ENCODE measurements around the gene LIG3. TPM values are rescaled to one million over a fixed set of nuclear protein-coding genes. Genes with fewer than 3 reads are reported as not detected.

LIG3 gene
- total RNA-seq = 26.2 and 48.2 TPM in 2 replicates

DNA sequence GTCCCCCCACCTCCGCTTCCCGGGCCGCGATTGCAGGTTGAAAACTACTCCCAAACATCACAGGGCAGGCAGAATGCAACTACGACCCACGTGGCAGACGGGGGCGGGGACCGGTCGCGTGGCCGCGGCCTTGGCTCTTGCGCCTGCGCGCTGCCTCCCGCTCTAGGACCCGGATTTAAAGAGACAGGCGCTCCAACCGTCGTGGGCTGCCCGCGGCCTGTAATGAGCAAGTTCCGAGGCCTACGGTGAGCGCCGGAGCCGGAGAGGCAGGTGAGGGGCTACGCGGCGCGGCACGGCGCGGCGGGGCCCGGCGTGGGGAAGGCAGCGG, at the start of gene LIG3:
LIG3 (plus strand) TSS at position 160 of the 328 bp plus-strand sequence. CDS start 2,494 bp downstream, outside the sequence.

GRCh38 chr17:34961093-34961911, 19.0 kb upstream of the LIG3 start, which contains the start of the genes CCT6B and ZNF830:
TSS of gene CCT6B (minus strand) at chr17:34961460. CDS start at chr17:34961393, 67 bp downstream.
TSS of gene ZNF830 (plus strand) at chr17:34961540. CDS start at chr17:34961567, 27 bp downstream.

Other genes starting within 250 kb of the LIG3 start
- gene CCT6B, start 19.1 kb upstream of the LIG3 start, total RNA-seq = 0.58 and 0.89 TPM in 2 replicates
- gene ZNF830, start 19.0 kb upstream of the LIG3 start, total RNA-seq = 5.1 and 5.2 TPM in 2 replicates
- gene RFFL, start 83.2 kb downstream of the LIG3 start, total RNA-seq = 11.8 and 16.5 TPM in 2 replicates
- gene RAD51D, start 139.3 kb downstream of the LIG3 start, total RNA-seq = 8.5 and 22.2 TPM in 2 replicates
- gene FNDC8, start 141.1 kb downstream of the LIG3 start, total RNA-seq = not detected in 2 replicates
- 14.7 and 47.9 TPM in 2 replicates for gene NLE1, start 161.8 kb downstream of the LIG3 start, total RNA-seq
- not detected in 2 replicates for gene UNC45B, start 167.3 kb downstream of the LIG3 start, total RNA-seq
- gene SLC35G3, start 213.9 kb downstream of the LIG3 start, total RNA-seq = not detected in 2 replicates